NOMO-1 treated with dmso at 0.1 percent for 144 hours (cell line): Measurements from ENCODE around the gene TOP3B.

Source experiments
- DNase-seq: peaks from one replicate; lab custom pipeline; 2025; ENCODE audit not compliant: unreplicated experiment; lab: John Stamatoyannopoulos, UW

The TOP3B gene

GRCh38 chr22:22011964-22012363 lies 29.4 kb upstream of the TOP3B start:
- no peak for DNase-seq

- no peak for DNase-seq
Observed at GRCh38 chr22:22010358-22010757, 27.8 kb upstream of the TOP3B start.

GRCh38 chr22:22009661-22010060 lies 27.1 kb upstream of the TOP3B start:
- DNase-seq: no peak

DNA sequence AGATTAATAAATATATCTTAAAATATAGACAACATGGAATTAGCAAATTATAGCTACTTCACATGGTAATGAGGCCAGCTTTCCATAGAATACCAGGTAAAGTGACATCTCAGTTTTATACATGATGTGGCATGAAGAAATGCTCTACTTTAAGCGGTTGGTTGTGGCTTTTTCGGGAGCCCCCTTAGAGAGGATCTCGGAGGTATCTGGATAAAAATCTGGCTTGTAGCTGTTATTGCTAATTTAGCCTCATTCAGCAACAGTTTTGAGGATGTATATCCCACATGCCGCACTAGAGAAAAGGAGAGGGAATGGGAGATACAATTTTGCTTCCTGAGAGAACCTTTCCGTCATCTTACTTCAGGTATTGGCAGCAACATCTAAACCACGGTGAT lies 24.0 kb upstream of the TOP3B start:
- DNase-seq: no peak

- DNase-seq: no peak
Observed at GRCh38 chr22:22005945-22006595, 23.5 kb upstream of the TOP3B start.

GRCh38 chr22:22003233-22003632 lies 20.6 kb upstream of the TOP3B start:
- DNase-seq: no peak

DNA sequence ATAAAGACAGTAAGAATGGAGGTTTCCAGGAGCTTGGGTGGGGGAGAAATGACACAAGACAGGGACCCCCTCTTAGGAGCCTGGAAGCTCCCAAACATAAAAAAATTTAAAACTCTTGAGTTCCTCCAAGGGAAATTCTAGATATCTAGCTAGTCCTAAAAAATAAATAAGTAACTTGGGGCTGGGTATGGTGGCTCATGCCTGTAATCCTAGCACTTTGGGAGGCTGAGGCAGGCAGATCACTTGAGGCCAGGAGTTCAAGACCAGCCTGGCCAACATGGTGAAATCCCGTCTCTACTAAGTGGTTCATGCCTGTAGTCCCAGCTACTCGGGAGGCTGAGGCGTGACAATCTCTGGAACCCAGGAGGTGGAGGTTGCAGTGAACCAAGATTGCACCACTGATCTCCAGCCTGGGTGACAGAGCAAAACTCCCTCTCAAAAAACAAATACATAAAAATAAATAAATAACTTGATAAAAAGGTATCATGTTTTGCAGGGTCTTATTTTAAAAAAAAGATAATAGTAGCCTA lies 20.0 kb upstream of the TOP3B start:
- DNase-seq: no peak

DNA sequence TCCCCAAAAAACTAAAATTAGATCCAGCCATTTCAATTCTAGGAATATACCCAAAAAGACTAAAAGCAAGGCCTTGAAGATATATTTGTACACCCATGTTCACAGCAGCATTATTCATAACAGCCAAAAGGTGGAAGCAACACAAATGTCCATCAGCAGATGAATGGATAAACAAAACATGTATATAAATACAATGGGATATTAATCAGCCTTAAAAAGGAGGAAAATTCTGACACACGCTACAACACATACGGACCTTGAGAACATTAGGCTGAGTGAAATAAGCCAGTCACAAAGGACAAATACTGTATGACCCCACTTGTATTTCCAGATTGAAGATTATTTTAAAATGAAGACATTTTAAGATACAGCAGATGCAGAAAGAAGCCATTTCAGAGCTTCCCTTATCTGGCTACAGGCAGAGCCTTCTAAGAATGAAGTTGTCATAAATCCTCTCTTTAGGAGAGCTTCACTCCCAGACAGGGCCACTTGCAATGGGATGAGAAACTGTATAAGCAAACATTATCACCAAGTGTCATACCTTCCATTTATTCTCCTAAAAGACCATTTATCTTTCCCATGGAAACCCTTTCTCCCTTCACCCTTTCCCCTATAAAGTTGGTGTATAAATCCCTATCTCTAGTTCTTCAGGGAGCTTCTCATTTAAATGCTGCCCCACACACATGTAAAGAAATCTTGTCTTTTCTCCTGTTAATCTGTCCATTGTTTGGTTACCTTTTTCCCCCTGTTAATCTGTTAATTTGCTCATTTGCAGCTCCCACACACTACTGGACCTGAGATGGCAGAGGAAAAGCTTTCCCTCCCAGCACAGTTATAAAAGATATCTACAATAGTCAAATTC lies 19.3 kb upstream of the TOP3B start:
- no peak for DNase-seq

- DNase-seq: no peak
Observed at GRCh38 chr22:21998595-21999247, 16.1 kb upstream of the TOP3B start.

DNA sequence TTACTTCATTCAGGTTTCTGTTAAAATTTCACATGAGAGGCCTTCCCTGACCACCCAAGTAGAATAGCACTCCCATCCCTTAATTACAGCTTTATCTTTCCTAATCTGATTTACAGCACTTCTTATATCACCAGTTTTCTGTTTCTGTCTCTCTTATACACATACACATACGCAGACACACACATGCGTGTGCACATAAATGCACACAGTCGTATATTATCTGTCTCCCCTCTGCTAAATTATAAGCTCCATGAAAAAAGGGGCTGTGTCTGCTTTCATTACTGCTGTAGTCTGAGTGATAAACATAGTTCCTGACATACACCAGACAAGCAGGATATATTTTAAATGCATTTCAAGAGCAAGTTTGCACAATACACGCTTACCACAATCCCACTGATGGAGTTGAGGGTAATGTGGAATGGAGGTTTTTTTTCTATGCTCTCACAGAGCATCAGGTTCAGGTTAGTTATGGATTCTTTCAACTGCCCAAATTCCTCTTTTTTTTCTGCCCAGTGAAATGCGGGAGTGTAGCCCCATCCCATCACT lies 13.7 kb upstream of the TOP3B start:
- DNase-seq: no peak

DNA sequence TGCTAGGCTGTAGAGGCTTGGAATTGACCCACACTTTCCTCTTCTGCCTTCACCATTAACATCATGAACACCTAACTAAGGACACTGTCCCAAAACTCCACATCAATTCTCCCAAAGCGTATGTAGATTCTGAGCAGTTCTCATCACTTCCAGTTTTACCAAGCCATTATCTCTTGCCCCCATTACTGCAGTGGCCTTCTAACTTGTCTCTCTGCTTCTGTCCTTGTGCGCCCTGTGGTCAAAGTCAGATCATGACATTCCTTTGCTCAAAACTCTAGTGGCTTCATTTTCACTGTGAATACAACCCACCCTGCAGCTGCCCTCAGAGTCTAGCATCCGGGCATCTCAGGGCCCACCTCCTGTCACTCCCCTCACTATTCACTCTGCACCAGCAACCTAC lies 13.1 kb upstream of the TOP3B start:
- DNase-seq: no peak

DNA sequence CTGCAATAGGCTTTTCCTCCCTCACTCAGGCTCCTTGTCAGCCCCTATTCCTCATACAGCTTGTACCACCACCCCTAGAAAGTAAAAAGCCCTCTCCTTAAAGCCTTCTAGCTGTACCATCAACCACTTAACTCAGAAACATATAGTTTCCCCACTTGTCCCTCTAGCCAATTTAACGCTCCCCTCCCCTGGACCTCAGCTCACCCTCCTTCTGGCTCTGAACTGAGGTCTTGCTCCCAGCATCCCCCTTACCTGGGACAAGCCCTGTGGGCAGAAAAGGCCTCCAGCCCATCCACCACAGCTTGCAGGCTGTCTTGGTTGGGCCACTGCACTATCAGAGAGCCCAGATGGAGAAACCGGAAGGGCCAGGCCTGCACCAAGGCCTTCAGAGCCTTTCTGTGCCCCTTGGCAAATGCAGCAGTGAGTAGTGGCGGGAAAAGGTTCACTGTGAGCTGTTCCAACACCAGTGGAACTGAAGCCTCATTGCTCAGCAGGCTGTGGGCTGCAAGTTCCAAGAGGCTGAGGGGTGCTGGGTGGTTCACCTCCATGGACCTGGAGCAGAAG lies 12.4 kb upstream of the TOP3B start:
- no peak for DNase-seq

DNA sequence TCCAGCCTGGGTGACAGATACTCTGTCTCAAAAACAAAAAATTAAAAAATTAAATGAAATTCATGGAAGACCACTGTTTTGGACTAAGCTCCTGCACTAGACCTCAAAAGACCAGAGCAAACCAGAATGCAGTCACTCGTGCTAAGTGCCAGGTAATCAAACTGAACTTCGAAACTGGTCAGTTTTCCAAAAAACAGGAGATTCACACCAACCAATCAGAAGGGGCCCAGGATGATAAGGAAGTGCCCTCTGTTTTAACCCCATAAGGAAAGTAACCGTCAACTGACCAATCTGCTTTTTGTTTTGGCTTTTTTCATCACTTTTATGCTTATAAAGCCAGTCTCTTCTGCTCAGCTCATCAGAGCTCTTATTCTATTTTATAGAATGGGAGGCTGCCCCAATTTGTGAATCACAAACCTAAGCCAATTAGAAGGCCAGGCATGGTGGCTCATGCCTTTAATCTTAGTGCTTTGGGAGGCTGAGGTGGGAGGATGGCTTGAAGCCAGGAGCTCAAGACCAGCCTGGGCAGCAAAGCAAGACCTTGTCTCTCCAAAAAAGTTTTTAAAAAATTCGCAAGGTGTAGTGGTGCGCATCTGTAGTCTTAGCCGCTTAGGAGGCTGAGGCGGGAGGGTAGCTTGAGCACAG lies 10.1 kb upstream of the TOP3B start:
- DNase-seq: no peak

DNA sequence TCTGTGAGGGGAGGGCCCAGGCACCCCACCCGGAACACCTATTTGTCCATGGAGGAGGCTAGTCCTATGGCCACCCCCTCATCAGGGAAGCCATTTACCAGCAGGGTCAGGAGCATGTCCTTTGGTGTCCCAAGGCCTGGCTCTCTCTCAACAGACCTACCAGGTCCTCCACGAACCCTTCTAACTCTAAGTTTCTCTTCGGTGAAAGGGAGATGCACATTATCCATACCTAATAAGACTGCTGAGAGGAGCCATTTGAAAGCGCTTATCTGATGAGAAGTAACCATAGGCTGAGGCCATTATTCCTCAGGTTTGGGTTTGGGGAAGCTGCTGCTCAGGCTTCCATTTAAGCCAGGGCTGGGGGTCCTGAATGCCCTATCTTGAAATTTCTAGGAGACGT lies 9.2 kb upstream of the TOP3B start:
- DNase-seq: no peak

DNA sequence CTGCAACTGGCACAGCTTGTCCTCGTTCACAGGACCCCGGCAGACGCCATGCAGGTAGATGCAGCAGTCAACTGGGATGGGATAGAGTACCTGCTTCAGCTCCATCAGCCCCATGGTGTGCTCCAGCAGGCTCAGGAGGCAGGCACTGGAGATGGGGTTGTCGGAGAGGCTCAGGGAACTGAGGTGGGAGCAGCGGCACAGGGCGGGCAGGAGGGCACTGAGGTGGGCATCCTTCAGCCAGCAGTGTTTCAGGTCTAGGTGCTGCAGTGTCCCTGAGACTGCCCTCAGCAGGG lies 8.7 kb upstream of the TOP3B start:
- no peak for DNase-seq

- no peak for DNase-seq
Observed at GRCh38 chr22:21990445-21991303, 8.1 kb upstream of the TOP3B start.

GRCh38 chr22:21989049-21989448 lies 6.5 kb upstream of the TOP3B start:
- DNase-seq: no peak

- DNase-seq: no peak
Observed at GRCh38 chr22:21985214-21985613, 2.6 kb upstream of the TOP3B start.

- no peak for DNase-seq
Observed at GRCh38 chr22:21984793-21985192, 2.2 kb upstream of the TOP3B start.

GRCh38 chr22:21981874-21982273 lies 713 bp downstream of the TOP3B start:
- DNase-seq: no peak
